SK-N-MC (cell line): Measurements from ENCODE around the gene CALCOCO1.

Experiments
- DNase-seq: peaks from one replicate; pipeline ENCODE4 v3.0.0-alpha.2; 2011; ENCODE audit warnings: low read depth, low spot score
- H3K27ac ChIP-seq: fragments of 200-600 bp; sonication (generic); 2 replicates; pipeline ENCODE4 v1.5.1; 2016; ENCODE audit warnings: mixed run types
- H3K36me3 ChIP-seq: fragments of 200-600 bp; sonication (generic); 2 replicates; pipeline ENCODE4 v1.6.1; 2017; ENCODE audit warnings: antibody characterized with exemption, low read length, mixed read lengths; ENCODE audit not compliant: insufficient read depth
- H3K4me3 ChIP-seq: fragments of 200-600 bp; sonication (generic); 2 replicates; pipeline ENCODE4 v1.5.1; 2016
- H3K9ac ChIP-seq: fragments of 200-600 bp; sonication (generic); 2 replicates; pipeline ENCODE4 v1.8.0; 2017; ENCODE audit warnings: mixed run types, mixed read lengths; ENCODE audit not compliant: insufficient read length
- H3K9me3 ChIP-seq: fragments of 200-600 bp; sonication (generic); 2 replicates; pipeline ENCODE4 v1.6.1; 2017; ENCODE audit warnings: low read depth, mild to moderate bottlenecking, antibody characterized with exemption, low read length, moderate library complexity, mixed read lengths
- EZH2 ChIP-seq: fragments of 200-600 bp; sonication (generic); IDR thresholded peaks from one replicate; pipeline ENCODE4 v1.6.1; 2017; ENCODE audit warnings: antibody characterized with exemption
- FOXP2 ChIP-seq: optimal IDR thresholded peaks from 2 replicates; pipeline ENCODE3; 2011; ENCODE audit warnings: mild to moderate bottlenecking, moderate library complexity; ENCODE audit not compliant: insufficient read depth; ENCODE audit errors: extremely low read length, control extremely low read depth
- POLR2AphosphoS5 ChIP-seq: IDR thresholded peaks from 2 replicates; pipeline ENCODE4 v1.6.1; 2012; ENCODE audit warnings: mild to moderate bottlenecking, low read depth, low read length, borderline replicate concordance

CALCOCO1 gene

GRCh38 chr12:53670971-53671370, 56.3 kb downstream of the CALCOCO1 start:
- H3K9me3 ChIP-seq, result no peaks in the 10 kb centered on the region
- DNase-seq, result no peak
- TF ChIP-seq POLR2AphosphoS5, result no peak
- no peak for TF ChIP-seq FOXP2
- TF ChIP-seq EZH2, result no peak
- no peak overlapping the region for H3K4me3 ChIP-seq
- H3K36me3 ChIP-seq, result peaks cover 84% of the 10 kb centered on the region
- no peak overlapping the region; the same call in 1 of the 2 replicates for H3K27ac ChIP-seq
- no peak overlapping the region for H3K9ac ChIP-seq

- Histone ChIP-seq H3K9me3 (no peaks in the 10 kb centered on the region), H3K27ac (no peak overlapping the region), H3K9ac (no peak overlapping the region), H3K36me3 (peaks cover 91% of the 10 kb centered on the region), H3K4me3 (no peak overlapping the region)
- no peak for DNase-seq
- no peak for TF ChIP-seq EZH2
- TF ChIP-seq POLR2AphosphoS5, result no peak
- TF ChIP-seq FOXP2, result no peak
Measured at GRCh38 chr12:53670308-53670707, 56.9 kb downstream of the CALCOCO1 start.

GRCh38 chr12:53667080-53667479, 60.2 kb downstream of the CALCOCO1 start:
- Histone ChIP-seq H3K9me3 (no peaks in the 10 kb centered on the region), H3K9ac (no peak overlapping the region), H3K36me3 (peaks cover 88% of the 10 kb centered on the region), H3K27ac (peak overlapping the region; percentile 51), H3K4me3 (no peak overlapping the region)
- no peak for DNase-seq
- TF ChIP-seq FOXP2 (no peak), EZH2 (no peak), POLR2AphosphoS5 (no peak)

GRCh38 chr12:53664936-53665335, 62.3 kb downstream of the CALCOCO1 start:
- no peak for DNase-seq
- Histone ChIP-seq H3K27ac (peak overlapping the region; percentile 42), H3K9ac (no peak overlapping the region), H3K9me3 (no peaks in the 10 kb centered on the region), H3K36me3 (peaks cover 67% of the 10 kb centered on the region), H3K4me3 (no peak overlapping the region)
- TF ChIP-seq EZH2, result no peak

- Histone ChIP-seq H3K27ac (peak overlapping the region; percentile 42; the same call in 1 of the 2 replicates), H3K36me3 (peaks cover 59% of the 10 kb centered on the region), H3K9ac (no peak overlapping the region), H3K4me3 (no peak overlapping the region), H3K9me3 (no peaks in the 10 kb centered on the region)
- no peak for TF ChIP-seq EZH2
- TF ChIP-seq FOXP2, result no peak
- TF ChIP-seq POLR2AphosphoS5, result no peak
- DNase-seq, result no peak
Measured at GRCh38 chr12:53664191-53664590, 63.1 kb downstream of the CALCOCO1 start.

- no peak for DNase-seq
- H3K27ac ChIP-seq, result peak overlapping the region; percentile 57; the same call in 1 of the 2 replicates
Measured at GRCh38 chr12:53660041-53660440, 67.2 kb downstream of the CALCOCO1 start.

GRCh38 chr12:53659571-53659981, 67.7 kb downstream of the CALCOCO1 start:
- H3K4me3 ChIP-seq, result no peak overlapping the region
- no peak for DNase-seq
- no peak overlapping the region for H3K9ac ChIP-seq
- peak overlapping the region; percentile 57; the same call in 1 of the 2 replicates for H3K27ac ChIP-seq
- H3K36me3 ChIP-seq, result peaks cover 17% of the 10 kb centered on the region
- TF ChIP-seq EZH2 (no peak), POLR2AphosphoS5 (no peak), FOXP2 (no peak)
- no peaks in the 10 kb centered on the region for H3K9me3 ChIP-seq

More at GRCh38 chr12:53660041-53660440, 67.2 kb downstream of the CALCOCO1 start:
- Histone ChIP-seq H3K9me3 (no peaks in the 10 kb centered on the region), H3K4me3 (no peak overlapping the region), H3K36me3 (peaks cover 22% of the 10 kb centered on the region), H3K9ac (no peak overlapping the region)
- no peak for TF ChIP-seq FOXP2
- TF ChIP-seq EZH2, result no peak
- TF ChIP-seq POLR2AphosphoS5, result no peak

GRCh38 chr12:53659011-53659551, 68.2 kb downstream of the CALCOCO1 start:
- DNase-seq, result no peak
- Histone ChIP-seq H3K9ac (no peak overlapping the region), H3K36me3 (peaks cover 12% of the 10 kb centered on the region), H3K9me3 (no peaks in the 10 kb centered on the region), H3K27ac (peak overlapping the region; percentile 68; the same call in 1 of the 2 replicates), H3K4me3 (no peak overlapping the region)
- TF ChIP-seq EZH2 (no peak), FOXP2 (no peak), POLR2AphosphoS5 (no peak)
